GM12874 (cell line): ENCODE results near the gene HOXB7.

Experiments
- CTCF ChIP-seq: IDR thresholded peaks from 2 replicates; pipeline ENCODE4 v1.5.1; 2011; ENCODE audit warnings: low read depth, mild to moderate bottlenecking, control low read depth, low read length, moderate library complexity; ENCODE audit not compliant: insufficient read depth

Gene HOXB7

GRCh38 chr17:48624118-48624517 is 13.3 kb upstream of the HOXB7 start:
- no peak for TF ChIP-seq CTCF

DNA sequence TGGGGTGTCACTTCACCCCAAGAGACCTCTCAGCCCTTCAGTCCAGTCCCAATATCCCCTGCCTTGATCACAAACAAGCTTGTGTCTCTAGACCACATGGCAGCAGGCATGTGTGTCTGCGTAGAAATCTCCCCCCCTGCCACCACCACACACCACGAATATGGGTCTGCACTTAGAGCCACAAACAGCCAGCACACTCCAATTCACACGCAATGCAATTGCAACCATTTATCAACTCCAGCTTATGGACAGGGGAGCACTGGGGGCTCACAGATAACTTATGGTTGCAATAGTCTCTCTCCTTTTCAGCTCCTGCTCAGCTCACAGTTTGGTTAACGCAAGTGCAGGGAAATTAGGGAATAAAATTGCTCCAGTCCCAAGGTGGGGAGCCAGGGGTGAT is 12.8 kb upstream of the HOXB7 start:
- no peak for TF ChIP-seq CTCF

DNA sequence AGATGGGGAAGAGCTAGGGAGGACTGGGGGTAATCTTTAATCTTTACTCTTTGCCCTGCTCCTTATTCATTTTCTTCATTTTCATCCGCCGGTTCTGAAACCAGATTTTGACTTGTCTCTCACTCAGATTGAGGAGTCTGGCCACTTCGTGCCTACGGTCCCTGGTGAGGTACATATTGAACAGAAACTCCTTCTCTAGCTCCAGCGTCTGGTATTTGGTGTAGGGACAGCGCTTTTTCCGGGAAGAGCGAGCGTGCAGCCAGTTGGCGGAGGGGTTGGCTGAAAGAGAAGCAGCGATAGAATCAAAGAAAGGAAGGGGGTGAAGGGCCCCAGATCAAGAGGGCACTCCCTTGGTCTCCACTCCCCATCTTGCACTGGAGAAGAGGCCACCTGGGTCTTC is 12.0 kb upstream of the HOXB7 start:
- no peak for TF ChIP-seq CTCF

GRCh38 chr17:48621410-48622392 is 10.9 kb upstream of the HOXB7 start:
- TF ChIP-seq CTCF: no peak

GRCh38 chr17:48620461-48621139 is 9.8 kb upstream of the HOXB7 start:
- no peak for TF ChIP-seq CTCF

DNA sequence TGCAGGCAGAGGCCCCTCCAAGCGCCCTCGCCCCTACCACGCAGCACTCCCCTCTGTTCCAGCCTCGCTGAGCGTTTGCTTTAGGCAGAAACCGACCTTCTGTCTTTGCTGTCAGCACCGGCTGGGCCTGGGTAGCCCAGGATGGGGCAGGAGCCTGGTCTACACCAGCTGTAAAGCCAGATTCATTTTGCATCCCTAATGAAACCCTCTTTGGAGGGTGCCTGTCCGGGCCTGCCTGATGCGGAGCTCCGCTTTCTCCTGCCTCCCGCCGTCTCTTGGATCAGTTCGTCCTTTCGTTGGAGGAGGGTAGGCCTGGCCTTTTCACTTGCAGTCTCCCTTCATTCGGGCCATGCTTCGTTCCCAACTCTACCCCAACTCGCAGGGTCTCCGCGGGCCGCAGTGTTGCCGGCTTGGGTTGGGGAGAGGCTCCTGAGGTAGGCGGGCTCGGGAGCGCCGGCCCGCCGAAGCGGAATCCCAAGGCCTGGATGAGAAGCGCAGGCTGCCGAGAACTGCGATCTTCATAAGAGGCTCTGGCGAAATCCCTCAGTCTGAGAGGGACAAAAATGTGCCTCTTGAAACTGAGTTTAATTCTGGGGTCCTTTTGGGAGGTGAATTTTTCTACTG is 9.1 kb upstream of the HOXB7 start:
- no peak for TF ChIP-seq CTCF

- peak; percentile 91 for TF ChIP-seq CTCF
Observed at GRCh38 chr17:48618256-48618896, 7.6 kb upstream of the HOXB7 start.
